ENCODE measurements around the gene FAS. TPM values are rescaled to one million over a fixed set of nuclear protein-coding genes. Genes with fewer than 3 reads are reported as not detected.

FAS gene
- total RNA-seq, 2 experiments from 2014 or later: 23.8 to 28.2 TPM

DNA sequence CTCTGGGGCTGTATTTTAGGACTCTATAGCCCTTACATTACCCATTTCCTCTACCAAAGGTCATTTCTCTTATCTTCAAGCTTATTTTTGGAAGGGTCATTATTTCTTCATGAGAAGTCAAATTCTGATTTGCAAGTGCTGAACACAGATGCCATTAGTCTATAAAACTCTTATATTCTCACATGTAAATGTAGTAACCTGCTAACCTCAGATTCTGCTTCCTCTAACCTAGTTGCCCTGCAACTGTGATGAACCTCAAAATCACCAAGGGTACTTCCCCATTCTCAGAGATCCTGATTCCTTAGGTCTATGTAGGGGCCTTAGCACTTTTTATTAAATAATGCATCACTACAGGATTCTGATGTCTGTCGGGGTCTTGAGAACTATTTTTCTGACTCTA lies 6.3 kb downstream of the FAS start:
- Histone ChIP-seq H3K36me3 (ENCODE audit: insufficient read depth, low read length) (peaks cover 3% of the 10 kb centered on the region), H3K4me1 (ENCODE audit: insufficient read depth, low read length) (peaks cover 45% of the 10 kb centered on the region), H3K27me3 (ENCODE audit: control insufficient read depth in 1 of 2, insufficient read depth in 2 of 2, low read length in 2 of 2) (no peaks in the 10 kb centered on the region), H3K4me3 (ENCODE audit: low read length) (no peak overlapping the region), H3K9me3 (ENCODE audit: control insufficient read depth in 1 of 2, insufficient read depth in 1 of 2, low read length in 2 of 2) (no peaks in the 10 kb centered on the region), H3K27ac (ENCODE audit: low read depth in 1 of 2, low read length in 2 of 2) (no peak overlapping the region)
- peaks cover 3% of the 10 kb centered on the region for H3K36me3 Mint-ChIP-seq (ENCODE audit: low read depth)
- peaks cover 80% of the 10 kb centered on the region for H3K4me1 Mint-ChIP-seq (ENCODE audit: low read depth)
- POLR2A ChIA-PET: no interaction called here
- no peaks in the 10 kb centered on the region for H3K9me3 Mint-ChIP-seq
- no peaks in the 10 kb centered on the region for H3K27me3 Mint-ChIP-seq
- ATAC-seq (ENCODE audit: poor library complexity) (peak; percentile 19), DNase-seq (peak in 3 of 14 experiments; percentile 59 to 63 (median 63))
- CTCF ChIA-PET: interaction anchor here (1.1 to 4.2 kb wide), 2 partner anchors 33 to 62 kb away, joined by 3 to 14 read pairs; no protein-coding TSS in a partner anchor
- TF ChIP-seq, protein P1, sequence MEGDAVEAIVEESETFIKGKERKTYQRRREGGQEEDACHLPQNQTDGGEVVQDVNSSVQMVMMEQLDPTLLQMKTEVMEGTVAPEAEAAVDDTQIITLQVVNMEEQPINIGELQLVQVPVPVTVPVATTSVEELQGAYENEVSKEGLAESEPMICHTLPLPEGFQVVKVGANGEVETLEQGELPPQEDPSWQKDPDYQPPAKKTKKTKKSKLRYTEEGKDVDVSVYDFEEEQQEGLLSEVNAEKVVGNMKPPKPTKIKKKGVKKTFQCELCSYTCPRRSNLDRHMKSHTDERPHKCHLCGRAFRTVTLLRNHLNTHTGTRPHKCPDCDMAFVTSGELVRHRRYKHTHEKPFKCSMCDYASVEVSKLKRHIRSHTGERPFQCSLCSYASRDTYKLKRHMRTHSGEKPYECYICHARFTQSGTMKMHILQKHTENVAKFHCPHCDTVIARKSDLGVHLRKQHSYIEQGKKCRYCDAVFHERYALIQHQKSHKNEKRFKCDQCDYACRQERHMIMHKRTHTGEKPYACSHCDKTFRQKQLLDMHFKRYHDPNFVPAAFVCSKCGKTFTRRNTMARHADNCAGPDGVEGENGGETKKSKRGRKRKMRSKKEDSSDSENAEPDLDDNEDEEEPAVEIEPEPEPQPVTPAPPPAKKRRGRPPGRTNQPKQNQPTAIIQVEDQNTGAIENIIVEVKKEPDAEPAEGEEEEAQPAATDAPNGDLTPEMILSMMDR (IDR thresholded peaks at IDR 0.05): no peak
- no peak overlapping the region for H3K4me3 Mint-ChIP-seq
- peak overlapping the region; percentile 51 for H3K27ac Mint-ChIP-seq
- intact Hi-C loops (cut with DNase I, micrococcal nuclease): loop anchor here in 1 of 2 experiments (10.0 kb wide), 1 partner anchor 418 kb away; the partner anchor contains the start of gene IFIT5

DNA sequence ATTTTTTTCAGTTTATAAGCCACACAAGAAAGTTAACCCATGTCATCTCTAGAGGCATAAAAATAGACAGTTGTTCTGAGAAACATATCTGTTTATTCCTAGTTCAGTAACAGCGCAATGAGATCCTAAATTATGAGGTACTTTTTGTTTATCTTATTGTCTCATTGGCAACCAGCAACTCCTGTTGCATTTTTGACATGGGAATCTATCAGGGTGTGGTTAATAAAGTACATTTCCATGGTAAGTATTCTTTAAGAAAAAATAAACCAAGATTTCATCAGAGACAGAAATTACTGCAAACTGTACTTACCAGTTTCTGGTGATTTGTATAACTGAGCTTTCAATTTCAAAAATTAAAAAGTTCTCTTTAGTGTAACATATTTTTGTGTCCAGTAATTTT lies 9.0 kb downstream of the FAS start:
- peaks cover 22% of the 10 kb centered on the region for H3K36me3 ChIP-seq (ENCODE audit: insufficient read depth, low read length)
- peaks cover 54% of the 10 kb centered on the region for H3K4me1 ChIP-seq (ENCODE audit: insufficient read depth, low read length)
- peak overlapping the region; percentile 74 for H3K4me3 Mint-ChIP-seq
- TF ChIP-seq, protein P1 (IDR thresholded peaks at IDR 0.05): no peak
- DNase-seq (no peak), ATAC-seq (ENCODE audit: poor library complexity) (no peak)
- CTCF ChIA-PET: interaction anchor here (0.6 kb wide), 1 partner anchor 12 kb away, joined by 3 read pairs; no protein-coding TSS in a partner anchor
- POLR2A ChIA-PET: interaction anchor here (1.2 to 1.4 kb wide), 2 partner anchors 10 to 12 kb away, joined by 3 to 5 read pairs; no protein-coding TSS in a partner anchor
- peaks cover 10% of the 10 kb centered on the region for H3K36me3 Mint-ChIP-seq (ENCODE audit: low read depth)
- H3K4me3 ChIP-seq (ENCODE audit: low read length): no peak overlapping the region
- H3K27me3 Mint-ChIP-seq: no peaks in the 10 kb centered on the region
- peak overlapping the region; percentile 87 for H3K27ac Mint-ChIP-seq
- H3K27ac ChIP-seq (ENCODE audit: low read depth in 1 of 2, low read length in 2 of 2): peak overlapping the region in 1 of 2 donors; percentile 23
- no peaks in the 10 kb centered on the region for H3K9me3 ChIP-seq (ENCODE audit: control insufficient read depth in 1 of 2, insufficient read depth in 1 of 2, low read length in 2 of 2)
- intact Hi-C loops (cut with DNase I, micrococcal nuclease): loop anchor here in 1 of 2 experiments (10.0 kb wide), 1 partner anchor 415 kb away; the partner anchor contains the start of gene IFIT5
- H3K4me1 Mint-ChIP-seq (ENCODE audit: low read depth): peaks cover 74% of the 10 kb centered on the region
- H3K27me3 ChIP-seq (ENCODE audit: control insufficient read depth in 1 of 2, insufficient read depth in 2 of 2, low read length in 2 of 2): no peaks in the 10 kb centered on the region
- H3K9me3 Mint-ChIP-seq: no peaks in the 10 kb centered on the region

- Histone ChIP-seq H3K9me3 (ENCODE audit: control insufficient read depth in 1 of 2, insufficient read depth in 1 of 2, low read length in 2 of 2) (no peaks in the 10 kb centered on the region), H3K4me1 (ENCODE audit: insufficient read depth, low read length) (peaks cover 44% of the 10 kb centered on the region), H3K36me3 (ENCODE audit: insufficient read depth, low read length) (peaks cover 28% of the 10 kb centered on the region), H3K4me3 (ENCODE audit: low read length) (peak overlapping the region; percentile 27), H3K27me3 (ENCODE audit: control insufficient read depth in 1 of 2, insufficient read depth in 2 of 2, low read length in 2 of 2) (no peaks in the 10 kb centered on the region), H3K27ac (ENCODE audit: low read depth in 1 of 2, low read length in 2 of 2) (peak overlapping the region in 1 of 2 donors; percentile 53)
- no peaks in the 10 kb centered on the region for H3K27me3 Mint-ChIP-seq
- DNase-seq (peak in 4 of 14 experiments; percentile 25 to 67 (median 52)), ATAC-seq (ENCODE audit: poor library complexity) (peak; percentile 60)
- ChIA-PET CTCF (interaction anchor here (0.9 to 2.0 kb wide), 6 partner anchors 10 to 166 kb away, joined by 3 to 8 read pairs (median 4); partner anchors contain the start of gene FAS), POLR2A (interaction anchor here (0.6 to 2.1 kb wide), 3 partner anchors 10 to 166 kb away, joined by 3 to 22 read pairs (median 4); partner anchors contain the start of gene FAS)
- H3K27ac Mint-ChIP-seq: peak overlapping the region; percentile 87
- H3K4me3 Mint-ChIP-seq: peak overlapping the region; percentile 74
- TF ChIP-seq, protein P1 (IDR thresholded peaks at IDR 0.05): no peak
- H3K9me3 Mint-ChIP-seq: no peaks in the 10 kb centered on the region
- intact Hi-C loops (cut with DNase I, micrococcal nuclease): no loop called here
- peaks cover 10% of the 10 kb centered on the region for H3K36me3 Mint-ChIP-seq (ENCODE audit: low read depth)
- peaks cover 61% of the 10 kb centered on the region for H3K4me1 Mint-ChIP-seq (ENCODE audit: low read depth)
Observed at GRCh38 chr10:89001024-89001728, 10.6 kb downstream of the FAS start.
